ENCODE data around the gene FUT9. TPM values are rescaled to one million over a fixed set of nuclear protein-coding genes. Genes with fewer than 3 reads are reported as not detected.

The FUT9 gene
- total and polyA plus RNA-seq, 2 of the 8 experiments (the other 6 are each of a cell fraction or from before 2014, with no cell fraction given) = 0.85 to 4.9 TPM

- H3K4me2 ChIP-seq (ENCODE audit: insufficient read depth in 1 of 2, low read depth in 2 of 2, low read length in 2 of 2) = no peak overlapping the region
- H4K8ac ChIP-seq (ENCODE audit: extremely low read depth, insufficient read depth, low read length) = no peak overlapping the region
- no peak overlapping the region for H3K4me3 ChIP-seq (ENCODE audit: extremely low read depth in 1 of 4, insufficient read depth in 2 of 4, low read depth in 3 of 4, low read length in 4 of 4)
- POLR2A ChIA-PET (ENCODE audit: partially characterized antibody) = no interaction called here
- no peaks in the 10 kb centered on the region for H3K27me3 ChIP-seq (replicated peaks in 1 of 4; ENCODE audit: control insufficient read depth in 3 of 4, extremely low read depth in 1 of 4, insufficient read depth in 3 of 4, low read length in 3 of 4)
- no peaks in the 10 kb centered on the region for H3K9me3 ChIP-seq (ENCODE audit: insufficient read depth in 2 of 2, low read depth in 1 of 2, low read length in 1 of 2)
- no peak overlapping the region for H2BK120ac ChIP-seq (replicated peaks; ENCODE audit: low read depth, low read length)
- H4K20me1 ChIP-seq (replicated peaks in 1 of 2; ENCODE audit: control insufficient read depth in 1 of 2, insufficient read depth in 2 of 2, low read length in 2 of 2) = no peaks in the 10 kb centered on the region
- no peak overlapping the region for H3K27ac ChIP-seq (ENCODE audit: low read depth, low read length)
- DNase-seq (ENCODE audit: low read depth in 1 of 2, low spot score in 2 of 2) = no peak
- H3K18ac ChIP-seq (ENCODE audit: extremely low read depth, low read length) = no peak overlapping the region
- no peak for TF ChIP-seq TAF1 (IDR thresholded peaks at IDR 0.05; ENCODE audit: low read depth, low read length)
- no peak for TF ChIP-seq CHD2 (IDR thresholded peaks at IDR 0.05; ENCODE audit: low read length)
- no peak for TF ChIP-seq GTF2F1 (IDR thresholded peaks at IDR 0.05; ENCODE audit: borderline replicate concordance, low read depth, low read length)
- TF ChIP-seq BRCA1 (IDR thresholded peaks at IDR 0.05; ENCODE audit: low read depth, low read length) = no peak
- no peak for TF ChIP-seq E2F6 (IDR thresholded peaks at IDR 0.05)
- TF ChIP-seq CTBP2 (IDR thresholded peaks at IDR 0.05; ENCODE audit: borderline replicate concordance, insufficient read depth, insufficient read length, low read length) = no peak
- TF ChIP-seq SUZ12 (IDR thresholded peaks at IDR 0.05; ENCODE audit: low read length) = no peak
- TF ChIP-seq POLR2A (IDR thresholded peaks at IDR 0.05; ENCODE audit: control extremely low read depth in 1 of 2, low read depth in 2 of 2, low read length in 2 of 2) = no peak
- no peak for TF ChIP-seq GABPA (IDR thresholded peaks at IDR 0.05; ENCODE audit: borderline replicate concordance, insufficient read depth, low read length)
- TF ChIP-seq SP4 (IDR thresholded peaks at IDR 0.05; ENCODE audit: low read length) = no peak
- no peak for TF ChIP-seq CEBPB (IDR thresholded peaks at IDR 0.05; ENCODE audit: low read depth, low read length)
- no peak for TF ChIP-seq POLR2AphosphoS5 (IDR thresholded peaks at IDR 0.05; ENCODE audit: low read depth, low read length)
- no peak overlapping the region for H2AK5ac ChIP-seq (ENCODE audit: low read depth, low read length)
- H3K79me2 ChIP-seq (ENCODE audit: control insufficient read depth in 1 of 2, insufficient read depth in 2 of 2, low read length in 2 of 2) = no peaks in the 10 kb centered on the region
- no peaks in the 10 kb centered on the region for H3K79me1 ChIP-seq (ENCODE audit: low read depth, low read length)
- H4K5ac ChIP-seq (ENCODE audit: insufficient read length, low read depth, low read length) = no peak overlapping the region
- no peaks in the 10 kb centered on the region for H3K23me2 ChIP-seq (ENCODE audit: low read depth, low read length)
- FAIRE-seq = no peak
- H3K14ac ChIP-seq (ENCODE audit: insufficient read length) = no peak overlapping the region
- H3K4me1 ChIP-seq (replicated peaks in 1 of 4; ENCODE audit: control insufficient read depth in 3 of 4, insufficient read depth in 4 of 4, low read length in 3 of 4) = no peaks in the 10 kb centered on the region; a peak in 1 of 7 replicates
- no peak overlapping the region for H2BK15ac ChIP-seq (ENCODE audit: low read length)
- H3K23ac ChIP-seq (ENCODE audit: insufficient read length) = no peak overlapping the region
- H3K4ac ChIP-seq (replicated peaks; ENCODE audit: insufficient read length, low read depth, low read length) = no peak overlapping the region
- H3K36me3 ChIP-seq (ENCODE audit: control insufficient read depth in 2 of 4, insufficient read depth in 4 of 4, low read length in 3 of 4) = no peaks in the 10 kb centered on the region
- no peak overlapping the region for H3K56ac ChIP-seq (replicated peaks; ENCODE audit: insufficient read length, low read depth, low read length)
- H2BK12ac ChIP-seq (ENCODE audit: low read depth, low read length) = no peak overlapping the region
- no peak overlapping the region for H2BK5ac ChIP-seq (ENCODE audit: low read depth, low read length)
- H2BK20ac ChIP-seq (ENCODE audit: low read length) = no peak overlapping the region
- no peak overlapping the region for H2AFZ ChIP-seq (ENCODE audit: low read length)
- CTCF ChIA-PET (ENCODE audit: partially characterized antibody) = no interaction called here
- H3K9ac ChIP-seq (replicated peaks in 1 of 4; ENCODE audit: extremely low read depth in 1 of 4, low read depth in 3 of 4, low read length in 3 of 4) = no peak overlapping the region
- H4K91ac ChIP-seq (replicated peaks; ENCODE audit: insufficient read length, low read length) = no peak overlapping the region
Observed at GRCh38 chr6:96099069-96099468, 83.3 kb downstream of the FUT9 start.
